ENCODE results near the gene WDR76. TPM values are rescaled to one million over a fixed set of nuclear protein-coding genes. Genes with fewer than 3 reads are reported as not detected.
"Not testable (repeated sequence)": the region's sequence is repeated elsewhere in the genome, so short reads cannot be mapped to it uniquely, and the experiment has no call there.

The WDR76 gene
- total RNA-seq, 6 experiments from 2014 or later, result 8.8 to 25.1 (median 20.5) TPM

DNA sequence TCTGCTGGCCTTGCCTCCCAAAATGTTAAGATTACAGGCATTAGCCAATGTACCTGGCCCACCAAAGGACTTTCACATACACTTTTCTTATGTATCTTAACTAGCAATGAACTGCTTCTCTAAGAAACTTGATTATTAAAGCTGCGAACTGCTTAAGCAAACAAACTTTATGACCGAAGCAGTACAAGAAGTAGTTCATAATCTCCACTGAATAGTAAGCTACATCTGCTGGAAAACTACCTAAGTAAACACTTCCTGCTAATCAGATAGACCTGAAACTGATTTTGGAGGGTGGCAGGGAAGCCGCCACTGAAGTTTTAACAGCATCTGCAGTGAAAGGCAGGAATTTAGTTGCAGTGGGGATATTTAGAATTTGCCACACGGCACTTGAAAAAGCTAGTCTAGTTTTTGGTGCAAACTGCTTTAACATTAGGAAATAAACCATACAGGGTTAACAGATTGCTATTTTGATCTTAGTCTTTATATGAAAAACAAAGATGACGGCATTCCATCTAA lies 18.3 kb upstream of the WDR76 start:
- Mint-ChIP-seq H3K27ac (no peak overlapping the region), H3K36me3 (ENCODE audit: low read depth) (peaks cover 51% of the 10 kb centered on the region), H3K27me3 (ENCODE audit: insufficient read depth) (no peaks in the 10 kb centered on the region; the same call in 1 of the 2 replicates), H3K4me1 (ENCODE audit: low read depth) (peaks cover 4% of the 10 kb centered on the region; the same call in 1 of the 2 replicates), H3K9me3 (no peaks in the 10 kb centered on the region), H3K4me3 (no peak overlapping the region)
- TF ChIP-seq, protein P1, sequence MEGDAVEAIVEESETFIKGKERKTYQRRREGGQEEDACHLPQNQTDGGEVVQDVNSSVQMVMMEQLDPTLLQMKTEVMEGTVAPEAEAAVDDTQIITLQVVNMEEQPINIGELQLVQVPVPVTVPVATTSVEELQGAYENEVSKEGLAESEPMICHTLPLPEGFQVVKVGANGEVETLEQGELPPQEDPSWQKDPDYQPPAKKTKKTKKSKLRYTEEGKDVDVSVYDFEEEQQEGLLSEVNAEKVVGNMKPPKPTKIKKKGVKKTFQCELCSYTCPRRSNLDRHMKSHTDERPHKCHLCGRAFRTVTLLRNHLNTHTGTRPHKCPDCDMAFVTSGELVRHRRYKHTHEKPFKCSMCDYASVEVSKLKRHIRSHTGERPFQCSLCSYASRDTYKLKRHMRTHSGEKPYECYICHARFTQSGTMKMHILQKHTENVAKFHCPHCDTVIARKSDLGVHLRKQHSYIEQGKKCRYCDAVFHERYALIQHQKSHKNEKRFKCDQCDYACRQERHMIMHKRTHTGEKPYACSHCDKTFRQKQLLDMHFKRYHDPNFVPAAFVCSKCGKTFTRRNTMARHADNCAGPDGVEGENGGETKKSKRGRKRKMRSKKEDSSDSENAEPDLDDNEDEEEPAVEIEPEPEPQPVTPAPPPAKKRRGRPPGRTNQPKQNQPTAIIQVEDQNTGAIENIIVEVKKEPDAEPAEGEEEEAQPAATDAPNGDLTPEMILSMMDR (IDR thresholded peaks at IDR 0.05), result no peak
- DNase-seq, result no peak

DNA sequence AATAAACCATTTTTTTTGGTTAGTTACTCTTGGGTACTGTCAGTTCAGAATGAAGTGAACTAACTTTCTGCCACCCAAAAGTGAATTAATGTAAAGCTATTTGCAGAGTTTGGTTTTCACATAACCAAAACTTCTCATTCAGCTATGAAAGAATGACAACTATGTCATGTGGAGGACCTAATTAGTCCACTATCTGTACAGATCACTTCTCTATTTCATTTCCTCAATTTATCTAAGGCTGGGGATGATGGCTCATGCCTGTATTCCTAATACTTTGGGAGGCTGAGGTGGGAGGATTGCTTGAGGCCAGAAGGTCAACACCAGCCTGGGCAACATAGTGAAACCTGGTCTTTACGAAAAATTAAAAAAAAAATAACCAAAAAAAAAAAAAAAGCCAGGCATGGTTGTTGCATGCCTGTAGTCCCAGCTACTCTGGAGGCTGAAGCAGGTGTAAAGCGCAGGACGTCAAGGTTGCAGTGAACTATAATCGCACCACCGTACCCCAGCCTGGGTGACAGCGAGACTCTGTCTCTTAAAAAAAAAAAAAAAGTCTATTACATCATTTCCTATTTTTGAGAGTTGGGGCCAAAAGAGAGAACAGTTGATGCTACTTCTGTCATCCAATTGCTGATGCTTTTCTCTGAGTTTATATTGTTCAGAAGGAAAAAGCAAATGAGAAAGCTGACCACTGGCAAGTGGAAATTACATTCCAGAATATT lies 17.7 kb upstream of the WDR76 start:
- Mint-ChIP-seq H3K9me3 (no peaks in the 10 kb centered on the region), H3K4me1 (ENCODE audit: low read depth) (peaks cover 4% of the 10 kb centered on the region; the same call in 1 of the 2 replicates), H3K36me3 (ENCODE audit: low read depth) (peaks cover 49% of the 10 kb centered on the region)

DNA sequence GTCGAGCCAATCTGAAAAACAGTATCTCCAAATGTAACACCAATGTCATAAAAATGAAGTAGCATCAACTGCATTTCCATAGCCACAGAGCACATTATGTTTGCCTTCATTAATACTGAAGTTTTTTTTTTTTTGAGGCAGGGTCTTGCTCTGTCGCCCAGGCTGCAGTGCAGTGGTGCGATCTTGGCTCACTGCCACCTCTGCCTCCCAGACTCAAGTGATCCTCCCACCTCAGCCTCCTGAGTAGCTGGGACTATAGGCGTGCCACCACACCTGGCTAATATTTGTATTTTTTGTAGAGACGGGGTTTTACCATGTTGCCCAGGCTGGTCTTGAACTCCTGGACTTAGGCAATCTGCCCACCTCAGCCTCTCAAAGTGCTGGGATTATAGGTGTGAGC lies 11.7 kb upstream of the WDR76 start:
- H3K27ac Mint-ChIP-seq; H3K4me3 Mint-ChIP-seq; DNase-seq; H3K9me3 Mint-ChIP-seq; H3K4me1 Mint-ChIP-seq (ENCODE audit: low read depth); H3K27me3 Mint-ChIP-seq (ENCODE audit: insufficient read depth): not testable (repeated sequence)
- peaks cover 32% of the 10 kb centered on the region for H3K36me3 Mint-ChIP-seq (ENCODE audit: low read depth)

More for the DNA sequence above, 17.7 kb upstream of the WDR76 start:
- TF ChIP-seq, protein P1 (IDR thresholded peaks at IDR 0.05), result no peak
- DNase-seq, result no peak
- Mint-ChIP-seq H3K27me3 (ENCODE audit: insufficient read depth) (no peaks in the 10 kb centered on the region; the same call in 1 of the 2 replicates), H3K4me3 (no peak overlapping the region), H3K27ac (no peak overlapping the region)

DNA sequence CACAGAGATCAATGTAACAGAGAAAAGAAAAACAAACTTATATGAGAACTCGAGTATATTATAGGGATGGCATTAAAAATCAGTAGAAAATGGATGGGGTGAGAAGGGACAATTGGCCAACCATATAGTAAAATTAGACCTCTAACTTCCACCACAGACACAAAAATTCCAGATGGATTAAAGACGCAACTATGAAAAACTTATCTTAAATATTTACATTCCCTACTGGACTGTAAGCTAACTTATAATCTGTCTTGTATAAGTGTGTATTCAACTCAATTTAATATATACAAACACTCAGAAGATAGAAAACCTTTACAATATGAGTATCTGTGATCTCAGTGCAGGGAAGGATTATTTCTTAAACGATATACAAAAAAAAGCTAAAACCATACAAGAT lies 5.3 kb upstream of the WDR76 start:
- Mint-ChIP-seq H3K4me3 (no peak overlapping the region), H3K27ac (peak overlapping the region; percentile 17; the same call in 1 of the 2 replicates)

DNA sequence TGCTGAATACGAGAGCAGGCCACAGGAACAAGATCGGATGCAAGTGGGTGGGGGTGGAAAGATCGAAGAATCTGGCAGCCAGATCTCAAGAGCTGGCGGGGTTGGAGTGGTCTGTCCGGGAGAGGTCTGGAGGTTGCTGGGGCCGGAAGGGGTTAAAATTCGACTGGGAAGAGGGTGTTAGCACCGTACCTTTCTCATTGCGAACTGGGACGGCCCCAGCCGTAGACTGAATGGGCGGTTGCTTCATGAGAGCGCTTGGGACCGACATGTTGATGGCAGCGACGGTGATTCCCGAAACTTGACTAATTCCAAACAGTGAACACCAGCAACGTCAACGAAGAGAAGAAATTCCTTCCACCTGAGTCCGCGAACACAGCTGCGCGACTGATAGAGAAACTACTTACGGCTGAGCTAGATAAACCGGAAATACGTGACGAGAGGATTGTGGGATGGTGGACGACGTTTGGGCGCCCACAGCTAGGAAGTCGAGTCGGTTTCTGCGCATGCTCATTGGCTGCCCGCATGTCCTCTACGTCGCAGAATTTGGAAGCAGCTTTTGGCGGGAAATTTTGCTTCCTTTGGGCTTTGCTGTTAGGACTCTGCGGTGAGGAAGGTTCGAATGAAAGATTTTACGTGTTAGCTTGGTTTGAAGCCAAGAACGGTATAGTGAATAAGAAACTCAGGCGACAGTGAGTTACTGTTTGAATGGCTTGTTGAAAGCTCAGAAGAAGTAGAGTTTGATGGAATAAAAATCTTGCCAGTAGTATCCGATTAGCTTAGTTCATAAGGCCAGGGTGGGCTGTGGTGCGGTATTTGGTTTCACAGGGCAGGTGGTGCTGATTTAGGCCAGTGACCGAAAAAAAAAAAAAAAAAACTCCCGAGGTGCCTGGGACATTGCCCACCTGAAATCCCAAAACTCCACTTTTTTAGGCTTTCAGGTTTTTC lies 2.2 kb upstream of the WDR76 start, which contains the start of gene MFAP1:
TSS of gene MFAP1 (minus strand) at position 389 of the 945 bp plus-strand sequence. CDS start at position 268, 121 bp downstream.
- peaks cover 43% of the 10 kb centered on the region for H3K4me1 Mint-ChIP-seq (ENCODE audit: low read depth)
- DNase-seq, result peak; percentile 95
- peaks cover 14% of the 10 kb centered on the region for H3K36me3 Mint-ChIP-seq (ENCODE audit: low read depth)
- H3K9me3 Mint-ChIP-seq, result peaks cover 4% of the 10 kb centered on the region
- H3K27me3 Mint-ChIP-seq (ENCODE audit: insufficient read depth), result no peaks in the 10 kb centered on the region; the same call in none of the 2 replicates
- H3K4me3 Mint-ChIP-seq, result peak within 1 kb of the TSS; percentile 96
- H3K27ac Mint-ChIP-seq, result peak within 1 kb of the TSS; percentile 98
- TF ChIP-seq, protein P1 (IDR thresholded peaks at IDR 0.05), result no peak

More for the DNA sequence above, 5.3 kb upstream of the WDR76 start:
- TF ChIP-seq, protein P1 (IDR thresholded peaks at IDR 0.05), result no peak
- no peak for DNase-seq
- Mint-ChIP-seq H3K27me3 (ENCODE audit: insufficient read depth) (no peaks in the 10 kb centered on the region; the same call in none of the 2 replicates), H3K9me3 (peaks cover 4% of the 10 kb centered on the region), H3K4me1 (ENCODE audit: low read depth) (peaks cover 17% of the 10 kb centered on the region), H3K36me3 (ENCODE audit: low read depth) (peaks cover 14% of the 10 kb centered on the region)

DNA sequence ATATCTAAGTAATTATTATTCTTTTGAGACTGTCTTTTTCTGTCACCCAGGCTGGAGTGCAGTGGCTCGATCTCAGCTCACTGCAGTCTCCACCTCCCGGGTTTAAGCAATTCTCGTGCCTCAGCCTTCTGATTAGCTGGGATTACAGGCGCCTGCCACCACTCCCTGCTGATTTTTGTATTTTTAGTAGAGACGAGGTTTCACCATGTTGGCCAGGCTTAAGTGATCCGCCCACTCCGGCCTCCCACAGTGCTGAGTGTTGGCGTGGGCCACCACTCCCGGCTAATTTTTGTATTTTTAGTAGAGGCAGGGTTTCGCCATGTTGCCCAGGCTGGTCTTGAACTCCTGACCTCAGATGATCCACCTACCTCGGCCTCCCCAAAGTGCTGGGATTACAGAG lies 1.5 kb upstream of the WDR76 start:
- not testable (repeated sequence) for H3K27ac Mint-ChIP-seq; DNase-seq; H3K27me3 Mint-ChIP-seq (ENCODE audit: insufficient read depth); H3K4me3 Mint-ChIP-seq; H3K9me3 Mint-ChIP-seq
- peaks cover 43% of the 10 kb centered on the region for H3K4me1 Mint-ChIP-seq (ENCODE audit: low read depth)
- peaks cover 18% of the 10 kb centered on the region for H3K36me3 Mint-ChIP-seq (ENCODE audit: low read depth)

Data from HFFc6 (cell line).